Keratinocyte (primary cell): ENCODE data around the gene CCDC8. TPM values are rescaled to one million over a fixed set of nuclear protein-coding genes. Genes with fewer than 3 reads are reported as not detected.

Experiments
- DNase-seq: peaks from one replicate; pipeline ENCODE4 v3.0.0-alpha.2; 2011; ENCODE audit warnings: low read depth, missing footprints, low spot score
- FAIRE-seq: peaks from 2 replicates; lab custom pipeline; 2011; peaks lifted over from hg19 to GRCh38; lab: Jason Lieb, UNC
- H2AFZ ChIP-seq: 2 replicates; pipeline ENCODE4 v1.6.0; 2012; ENCODE audit warnings: low read length, control low read depth, inconsistent platforms; ENCODE audit not compliant: control insufficient read depth
- H3K27ac ChIP-seq: 2 replicates; pipeline ENCODE4 v1.5.1; 2011; ENCODE audit warnings: low read length; ENCODE audit not compliant: control insufficient read depth, insufficient read depth
- H3K27me3 ChIP-seq: 3 replicates; pipeline ENCODE4 v1.6.0; 2011; ENCODE audit warnings: low read length; ENCODE audit not compliant: control insufficient read depth, insufficient read depth; ENCODE audit errors: extremely low read depth
- H3K36me3 ChIP-seq, 2 experiments: 2 replicates in 1 of 2; 3 replicates in 1 of 2; pipeline ENCODE4 v1.5.1; 2011; ENCODE audit warnings: low read length in 2 of 2, mild to moderate bottlenecking in 1 of 2; ENCODE audit not compliant: control insufficient read depth in 2 of 2, insufficient read depth in 2 of 2; ENCODE audit errors: extremely low read depth in 1 of 2
- H3K4me1 ChIP-seq: 3 replicates; pipeline ENCODE4 v1.5.1; 2011; ENCODE audit warnings: low read length; ENCODE audit not compliant: control insufficient read depth, insufficient read depth; ENCODE audit errors: extremely low read depth
- H3K4me2 ChIP-seq: 3 replicates; pipeline ENCODE4 v1.6.0; 2011; ENCODE audit warnings: low read depth, low read length; ENCODE audit not compliant: control insufficient read depth, insufficient read depth; ENCODE audit errors: extremely low read depth
- H3K4me3 ChIP-seq, 3 experiments: fragments of 200-600 bp in 1 of 3; sonication (generic) in 1 of 3; 2 replicates in 2 of 3; 3 replicates in 1 of 3; pipeline ENCODE4 v1.5.1; 2011 to 2016; ENCODE audit warnings: low read length in 3 of 3, mild to moderate bottlenecking in 3 of 3, control low read depth in 2 of 3, inconsistent platforms in 1 of 3, low read depth in 1 of 3, mixed read lengths in 1 of 3, mixed run types in 1 of 3, moderate library complexity in 1 of 3; ENCODE audit not compliant: control insufficient read depth in 2 of 3, insufficient read depth in 2 of 3; ENCODE audit errors: extremely low read depth in 1 of 3
- H3K79me2 ChIP-seq: 2 replicates; pipeline ENCODE4 v1.6.0; 2012; ENCODE audit warnings: low read length; ENCODE audit not compliant: control insufficient read depth, insufficient read depth
- H3K9ac ChIP-seq: 3 replicates; pipeline ENCODE4 v1.6.0; 2011; ENCODE audit warnings: low read length; ENCODE audit not compliant: control insufficient read depth, insufficient read depth; ENCODE audit errors: extremely low read depth
- H3K9me1 ChIP-seq: 3 replicates; pipeline ENCODE4 v1.6.0; 2011; ENCODE audit warnings: low read length; ENCODE audit not compliant: control insufficient read depth, insufficient read depth; ENCODE audit errors: extremely low read depth
- H3K9me3 ChIP-seq: 2 replicates; pipeline ENCODE4 v1.5.1; 2012; ENCODE audit warnings: low read depth, low read length; ENCODE audit not compliant: control insufficient read depth
- H4K20me1 ChIP-seq: 3 replicates; pipeline ENCODE4 v1.6.0; 2011; ENCODE audit warnings: low read length; ENCODE audit not compliant: control insufficient read depth, insufficient read depth; ENCODE audit errors: extremely low read depth
- EZH2 ChIP-seq: IDR thresholded peaks from one replicate; pipeline ENCODE4 v1.6.1; 2012; ENCODE audit warnings: inconsistent platforms, mild to moderate bottlenecking, low read length, moderate library complexity
- dilution Hi-C: fragments of 300-500 bp; cut with MboI; formaldehyde crosslinking; loops from one replicate; pipeline ENCODE4 v1.7.0; 2020; ENCODE audit warnings: low sequenced_read_pairs; ENCODE audit not compliant: extremely low pct_ligation_motif_present
- polyA plus RNA-seq, 5 experiments: library from polyadenylated mRNA; depleted of rRNA in 3 of 5; stranded (reverse) in 3 of 5; stranded (forward) in 1 of 5; unstranded in 1 of 5; fragments of >200 nt; gene quantifications; 1 replicate in 1 of 5; 2 replicates in 3 of 5; 3 replicates in 1 of 5; pipeline versions ENCODE4 v1.2.1 to v1.2.3, GENCODE V29; 2011 to 2012; ENCODE audit warnings: missing spikeins in 2 of 5, low read depth in 1 of 5, low replicate concordance in 1 of 5
- TF ChIP-seq, protein P1 (sequence below), 3 experiments: IDR thresholded peaks in 1 of 3; conservative IDR thresholded peaks in 1 of 3; optimal IDR thresholded peaks in 1 of 3; 2 replicates in 2 of 3; 3 replicates in 1 of 3; pipeline versions ENCODE3 to v1.5.1; 2011; ENCODE audit warnings: low read length in 3 of 3, mild to moderate bottlenecking in 3 of 3, moderate library complexity in 2 of 3, control low read depth in 1 of 3, inconsistent platforms in 1 of 3; ENCODE audit not compliant: insufficient read depth in 2 of 3; ENCODE audit errors: extremely low read depth in 1 of 3

The CCDC8 gene
- polyA plus RNA-seq, 1 donor (not counting 4 experiments of a cell fraction or from before 2014, with no cell fraction given), result 5.2 TPM

DNA sequence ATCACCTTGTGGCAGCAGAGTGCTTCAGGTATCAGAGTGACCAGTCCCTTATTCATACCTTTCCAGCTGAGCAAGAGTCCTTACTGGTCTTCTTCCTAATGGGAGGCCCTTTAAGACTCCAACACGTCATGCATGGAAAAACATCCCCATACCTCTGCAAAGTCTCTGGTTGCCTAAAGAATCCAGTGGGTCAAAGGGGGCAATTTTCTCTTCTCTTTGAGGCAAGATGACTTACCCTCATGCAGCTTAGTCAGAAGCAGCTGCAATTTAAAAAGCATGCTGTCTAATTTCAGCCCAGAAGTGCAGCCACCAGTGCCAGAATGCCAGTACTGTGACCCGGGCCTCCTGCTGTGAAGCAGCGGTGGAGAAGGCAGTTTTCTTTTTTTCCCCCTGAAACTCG, 47.8 kb downstream of the CCDC8 start:
- Histone ChIP-seq H3K9me1 (no peaks in the 10 kb centered on the region), H3K4me2 (no peak overlapping the region), H3K27me3 (no peaks in the 10 kb centered on the region), H3K27ac (no peak overlapping the region), H3K9me3 (no peaks in the 10 kb centered on the region), H3K79me2 (peaks cover 20% of the 10 kb centered on the region), H4K20me1 (peaks cover 9% of the 10 kb centered on the region), H3K36me3 (peaks cover 15 to 19% of the 10 kb centered on the region in 2 experiments), H3K4me3 (no peak overlapping the region), H3K9ac (no peak overlapping the region), H3K4me1 (peaks cover 6% of the 10 kb centered on the region), H2AFZ (no peak overlapping the region)
- no peak for DNase-seq
- no peak for FAIRE-seq
- TF ChIP-seq, protein P1, sequence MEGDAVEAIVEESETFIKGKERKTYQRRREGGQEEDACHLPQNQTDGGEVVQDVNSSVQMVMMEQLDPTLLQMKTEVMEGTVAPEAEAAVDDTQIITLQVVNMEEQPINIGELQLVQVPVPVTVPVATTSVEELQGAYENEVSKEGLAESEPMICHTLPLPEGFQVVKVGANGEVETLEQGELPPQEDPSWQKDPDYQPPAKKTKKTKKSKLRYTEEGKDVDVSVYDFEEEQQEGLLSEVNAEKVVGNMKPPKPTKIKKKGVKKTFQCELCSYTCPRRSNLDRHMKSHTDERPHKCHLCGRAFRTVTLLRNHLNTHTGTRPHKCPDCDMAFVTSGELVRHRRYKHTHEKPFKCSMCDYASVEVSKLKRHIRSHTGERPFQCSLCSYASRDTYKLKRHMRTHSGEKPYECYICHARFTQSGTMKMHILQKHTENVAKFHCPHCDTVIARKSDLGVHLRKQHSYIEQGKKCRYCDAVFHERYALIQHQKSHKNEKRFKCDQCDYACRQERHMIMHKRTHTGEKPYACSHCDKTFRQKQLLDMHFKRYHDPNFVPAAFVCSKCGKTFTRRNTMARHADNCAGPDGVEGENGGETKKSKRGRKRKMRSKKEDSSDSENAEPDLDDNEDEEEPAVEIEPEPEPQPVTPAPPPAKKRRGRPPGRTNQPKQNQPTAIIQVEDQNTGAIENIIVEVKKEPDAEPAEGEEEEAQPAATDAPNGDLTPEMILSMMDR (optimal IDR thresholded peaks at IDR 0.05 in 1 of 3, IDR thresholded peaks at IDR 0.05 in 1 of 3, conservative IDR thresholded peaks at IDR 0.05 in 1 of 3; ENCODE audit: extremely low read depth in 1 of 3, insufficient read depth in 2 of 3, low read length in 3 of 3), result no peak
- no peak for TF ChIP-seq EZH2
- dilution Hi-C loops, result no loop called here

DNA sequence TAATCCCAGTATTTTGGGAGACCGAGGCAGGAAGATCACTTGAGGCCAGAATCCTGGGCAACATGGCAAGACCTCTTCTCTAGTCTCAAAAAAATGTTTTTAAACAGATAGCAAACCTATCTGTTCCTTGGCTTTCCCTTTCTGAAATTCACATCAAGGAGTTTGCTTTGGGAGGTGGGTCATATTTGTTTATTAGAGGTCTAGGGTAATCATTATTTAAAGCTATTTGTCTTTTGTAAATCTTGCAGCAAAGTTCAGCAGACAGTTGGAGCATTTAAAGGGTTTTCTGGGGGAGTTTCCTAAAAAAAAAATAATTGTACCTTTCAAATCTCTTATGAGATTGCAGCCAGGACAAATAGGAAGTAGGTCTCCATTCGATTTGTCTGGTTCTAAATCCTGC, 49.0 kb downstream of the CCDC8 start:
- TF ChIP-seq, protein P1 (optimal IDR thresholded peaks at IDR 0.05 in 1 of 3, IDR thresholded peaks at IDR 0.05 in 1 of 3, conservative IDR thresholded peaks at IDR 0.05 in 1 of 3; ENCODE audit: extremely low read depth in 1 of 3, insufficient read depth in 2 of 3, low read length in 3 of 3), result no peak
- TF ChIP-seq EZH2, result no peak
- no peak for FAIRE-seq
- H3K9me1 ChIP-seq, result no peaks in the 10 kb centered on the region
- H3K4me3 ChIP-seq, result no peak overlapping the region
- peaks cover 13 to 15% of the 10 kb centered on the region in 2 experiments for H3K36me3 ChIP-seq
- H4K20me1 ChIP-seq, result peaks cover 6% of the 10 kb centered on the region
- no peak for DNase-seq
- peaks cover 17% of the 10 kb centered on the region for H3K79me2 ChIP-seq
- H3K27me3 ChIP-seq, result no peaks in the 10 kb centered on the region
- H2AFZ ChIP-seq, result no peak overlapping the region
- no peaks in the 10 kb centered on the region for H3K9me3 ChIP-seq
- no peaks in the 10 kb centered on the region for H3K4me1 ChIP-seq
- no peak overlapping the region for H3K27ac ChIP-seq
- no peak overlapping the region for H3K4me2 ChIP-seq
- H3K9ac ChIP-seq, result no peak overlapping the region
- dilution Hi-C loops, result no loop called here
